ENCODE data around the gene CCDC85B.

The CCDC85B gene

DNA sequence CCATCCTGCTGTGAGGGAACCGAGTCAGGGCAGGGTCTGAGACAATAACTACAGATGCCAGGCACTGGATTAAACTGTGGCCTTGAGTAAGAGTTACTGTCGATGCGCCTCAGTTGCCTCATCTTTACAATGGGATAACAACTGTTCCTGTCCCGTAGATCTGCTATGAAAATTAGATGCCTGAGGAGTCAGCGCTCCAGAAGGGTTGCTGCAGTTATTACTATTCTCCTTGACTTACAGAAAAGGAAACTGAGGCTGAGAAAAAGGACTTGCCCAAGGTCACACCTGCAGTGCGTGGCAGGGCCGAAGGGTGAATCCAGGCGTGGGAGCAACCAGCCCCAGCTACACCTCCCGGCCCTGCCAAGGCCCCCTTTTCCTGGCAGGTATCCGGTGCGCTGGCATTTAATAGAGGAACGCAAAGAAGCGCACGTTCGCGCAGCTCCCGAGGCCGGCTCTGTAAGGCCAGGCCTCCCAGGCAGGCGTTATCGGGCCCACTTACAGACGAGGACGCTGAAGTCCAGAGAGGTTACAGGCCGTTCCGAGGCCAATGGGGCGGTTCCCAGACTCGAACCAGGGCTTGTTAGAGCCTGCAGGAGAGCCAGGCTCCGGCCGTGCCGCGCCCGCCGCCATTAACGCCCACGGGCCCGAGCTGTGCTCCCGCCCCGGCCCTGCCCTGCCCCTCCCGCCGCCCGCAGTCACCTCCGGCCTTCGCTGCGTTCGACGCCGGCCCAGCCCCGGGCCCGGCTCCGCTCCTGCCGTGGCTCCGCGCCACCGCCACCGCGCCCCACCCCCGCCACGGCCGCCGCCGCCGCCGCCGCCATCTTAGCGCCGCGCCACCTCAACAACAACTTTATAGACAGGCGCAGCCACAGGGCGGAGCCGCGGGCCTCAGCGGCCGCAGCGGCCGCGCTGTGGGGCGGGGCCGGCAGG lies 28.0 kb downstream of the CCDC85B start, which contains the start of gene C11orf68:
C11orf68 (minus strand) TSS at position 852 of the 930 bp plus-strand sequence; CDS start at position 821, 31 bp downstream.
- Histone ChIP-seq H3K27me3 (ENCODE audit: insufficient read depth, insufficient read length) (peaks cover 6% of the 10 kb centered on the region), H3K4me1 (ENCODE audit: insufficient read depth, insufficient read length) (peaks cover 36% of the 10 kb centered on the region)
- no peak for DNase-seq (ENCODE audit: low read depth, low spot score)

DNA sequence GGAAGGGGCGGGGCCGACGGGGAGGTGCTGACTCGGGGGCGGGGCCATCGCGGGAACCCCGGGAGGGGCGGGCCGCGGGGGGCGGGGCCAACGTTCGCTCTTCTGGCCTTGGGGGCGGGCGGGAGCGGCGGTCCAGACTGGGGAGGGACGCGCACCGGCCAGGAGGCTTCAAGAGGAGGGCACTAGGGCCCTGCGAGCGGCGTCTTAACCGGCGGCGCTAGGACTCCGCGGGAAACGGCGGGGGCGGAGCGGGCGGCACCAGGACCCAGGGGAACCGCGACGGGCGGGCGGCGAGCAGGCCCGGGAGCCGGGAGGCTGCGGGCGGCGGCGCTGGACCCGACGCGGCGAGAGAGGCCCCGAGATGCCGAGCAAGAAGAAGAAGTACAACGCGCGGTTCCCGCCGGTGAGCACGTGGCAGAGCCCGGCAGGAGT lies 28.7 kb downstream of the CCDC85B start, which contains the start of gene DRAP1:
DRAP1 (plus strand) TSS at position 286 of the 432 bp plus-strand sequence; CDS start at position 362, 76 bp downstream.
- Histone ChIP-seq H3K4me3 (ENCODE audit: insufficient read length, low read depth) (peak within 1 kb of the TSS; percentile 89), H3K9ac (ENCODE audit: insufficient read length, low read depth) (peak within 1 kb of the TSS; percentile 91), H3K36me3 (ENCODE audit: insufficient read depth, insufficient read length, low read length) (peaks cover 49% of the 10 kb centered on the region), H3K9me3 (ENCODE audit: insufficient read depth, low read length) (no peaks in the 10 kb centered on the region), H3K27me3 (ENCODE audit: insufficient read depth, insufficient read length) (peaks cover 6% of the 10 kb centered on the region), H3K4me1 (ENCODE audit: insufficient read depth, insufficient read length) (peaks cover 36% of the 10 kb centered on the region)
- peak; percentile 97 for DNase-seq (ENCODE audit: low read depth, low spot score)
- no peak for TF ChIP-seq YY1 (IDR thresholded peaks at IDR 0.05; ENCODE audit: insufficient read depth, insufficient read length)
- no peak for TF ChIP-seq SUZ12 (IDR thresholded peaks at IDR 0.05; ENCODE audit: extremely low read depth, insufficient read depth, insufficient read length)
- no peak for TF ChIP-seq ZNF274 (IDR thresholded peaks at IDR 0.05; ENCODE audit: low read depth, low read length)

More for the DNA sequence above, 28.0 kb downstream of the CCDC85B start, which contains the start of gene C11orf68:
- peak within 1 kb of the TSS; percentile 89 for H3K4me3 ChIP-seq (ENCODE audit: insufficient read length, low read depth)
- H3K9ac ChIP-seq (ENCODE audit: insufficient read length, low read depth) = peak within 1 kb of the TSS; percentile 91
- peaks cover 47% of the 10 kb centered on the region for H3K36me3 ChIP-seq (ENCODE audit: insufficient read depth, insufficient read length, low read length)
- TF ChIP-seq YY1 (IDR thresholded peaks at IDR 0.05; ENCODE audit: insufficient read depth, insufficient read length) = peak; percentile 52
- TF ChIP-seq ZNF274 (IDR thresholded peaks at IDR 0.05; ENCODE audit: low read depth, low read length) = no peak
- H3K9me3 ChIP-seq (ENCODE audit: insufficient read depth, low read length) = no peaks in the 10 kb centered on the region

DNA sequence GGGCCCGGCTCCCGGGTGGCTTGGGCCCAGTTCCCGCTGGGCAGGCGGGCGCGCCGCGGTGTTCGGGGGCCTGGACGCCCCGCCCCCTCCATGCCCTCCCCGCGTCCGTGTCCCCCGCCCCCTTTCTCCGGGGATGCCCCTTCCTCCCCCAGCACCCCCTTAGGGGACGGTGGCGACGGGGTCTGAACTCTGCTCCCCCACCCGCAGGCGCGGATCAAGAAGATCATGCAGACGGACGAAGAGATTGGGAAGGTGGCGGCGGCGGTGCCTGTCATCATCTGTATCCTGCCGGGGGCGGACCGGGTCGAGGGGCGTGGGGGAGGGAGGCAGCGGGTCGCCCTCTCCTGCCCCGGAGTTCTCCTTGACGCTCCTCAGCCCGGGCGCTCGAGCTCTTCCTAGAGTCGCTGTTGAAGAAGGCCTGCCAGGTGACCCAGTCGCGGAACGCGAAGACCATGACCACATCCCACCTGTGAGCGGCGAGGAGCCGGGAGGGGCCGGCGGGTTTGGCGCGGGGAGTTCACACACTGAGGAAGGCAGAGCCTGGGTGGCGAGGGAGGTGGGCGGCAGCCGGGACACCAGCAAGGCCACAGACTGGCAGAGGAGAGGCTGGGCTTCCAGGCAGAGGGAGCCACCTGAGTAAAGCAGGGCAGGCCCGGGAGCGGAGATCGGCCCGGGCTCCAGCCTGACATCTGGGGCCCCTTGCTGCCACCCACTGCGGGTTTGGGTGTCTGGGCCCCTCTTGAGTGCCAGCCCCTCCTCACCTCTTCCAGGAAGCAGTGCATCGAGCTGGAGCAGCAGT lies 29.3 kb downstream of the CCDC85B start:
- no peak for DNase-seq (ENCODE audit: low read depth, low spot score)
- Histone ChIP-seq H3K9ac (ENCODE audit: insufficient read length, low read depth) (peak overlapping the region; percentile 78), H3K36me3 (ENCODE audit: insufficient read depth, insufficient read length, low read length) (peaks cover 55% of the 10 kb centered on the region), H3K9me3 (ENCODE audit: insufficient read depth, low read length) (no peaks in the 10 kb centered on the region), H3K27me3 (ENCODE audit: insufficient read depth, insufficient read length) (peaks cover 6% of the 10 kb centered on the region), H3K4me1 (ENCODE audit: insufficient read depth, insufficient read length) (peaks cover 39% of the 10 kb centered on the region), H3K4me3 (ENCODE audit: insufficient read length, low read depth) (peak overlapping the region; percentile 78)
- TF ChIP-seq ZNF274 (IDR thresholded peaks at IDR 0.05; ENCODE audit: low read depth, low read length) (no peak), SUZ12 (IDR thresholded peaks at IDR 0.05; ENCODE audit: extremely low read depth, insufficient read depth, insufficient read length) (no peak), YY1 (IDR thresholded peaks at IDR 0.05; ENCODE audit: insufficient read depth, insufficient read length) (no peak)

DNA sequence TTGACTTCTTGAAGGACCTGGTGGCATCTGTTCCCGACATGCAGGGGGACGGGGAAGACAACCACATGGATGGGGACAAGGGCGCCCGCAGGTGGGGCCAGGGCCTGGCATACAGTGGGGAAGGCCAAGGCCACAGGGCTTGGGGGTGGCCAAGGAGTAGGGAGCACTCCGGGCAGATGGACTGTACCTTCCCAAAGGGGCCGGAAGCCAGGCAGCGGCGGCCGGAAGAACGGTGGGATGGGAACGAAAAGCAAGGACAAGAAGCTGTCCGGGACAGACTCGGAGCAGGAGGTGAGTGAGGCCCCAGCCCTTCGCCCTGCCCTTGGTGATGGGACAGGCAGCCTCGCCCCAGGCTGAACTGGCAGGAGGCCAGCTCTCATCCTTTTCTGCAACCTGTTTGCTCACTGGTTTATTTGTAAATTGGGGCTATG lies 29.9 kb downstream of the CCDC85B start:
- peak overlapping the region; percentile 78 for H3K4me3 ChIP-seq (ENCODE audit: insufficient read length, low read depth)
- H3K9ac ChIP-seq (ENCODE audit: insufficient read length, low read depth) = peak overlapping the region; percentile 78
- no peaks in the 10 kb centered on the region for H3K9me3 ChIP-seq (ENCODE audit: insufficient read depth, low read length)
- H3K27me3 ChIP-seq (ENCODE audit: insufficient read depth, insufficient read length) = peaks cover 6% of the 10 kb centered on the region
- no peak for DNase-seq (ENCODE audit: low read depth, low spot score)
- peaks cover 36% of the 10 kb centered on the region for H3K4me1 ChIP-seq (ENCODE audit: insufficient read depth, insufficient read length)
- TF ChIP-seq SUZ12 (IDR thresholded peaks at IDR 0.05; ENCODE audit: extremely low read depth, insufficient read depth, insufficient read length) (no peak), ZNF274 (IDR thresholded peaks at IDR 0.05; ENCODE audit: low read depth, low read length) (no peak), YY1 (IDR thresholded peaks at IDR 0.05; ENCODE audit: insufficient read depth, insufficient read length) (no peak)
- peaks cover 60% of the 10 kb centered on the region for H3K36me3 ChIP-seq (ENCODE audit: insufficient read depth, insufficient read length, low read length)

DNA sequence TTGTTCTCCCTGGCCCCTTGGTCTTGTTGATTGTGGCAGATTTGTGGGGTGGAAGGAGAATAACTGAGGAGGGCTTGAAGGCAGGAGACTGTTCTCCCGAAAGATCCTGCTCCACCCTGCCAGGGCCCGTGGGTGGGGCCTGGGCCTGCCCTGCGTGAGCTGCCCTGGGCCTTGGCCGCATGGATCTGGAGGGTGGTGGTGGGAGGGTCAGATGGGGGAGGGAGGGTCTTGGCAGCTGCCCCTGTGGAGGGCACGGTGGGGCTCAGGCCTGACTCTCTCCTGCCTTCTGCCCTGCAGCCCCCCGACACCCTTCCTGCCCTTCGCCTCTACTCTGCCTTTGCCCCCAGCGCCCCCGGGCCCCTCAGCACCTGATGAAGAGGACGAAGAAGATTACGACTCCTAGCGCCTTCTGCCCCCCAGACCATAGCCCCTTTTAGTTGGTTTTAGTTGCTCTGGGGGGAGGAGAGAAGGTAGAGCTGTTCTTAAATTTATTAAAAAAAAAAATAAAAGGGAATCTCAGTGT lies 30.6 kb downstream of the CCDC85B start:
- DNase-seq (ENCODE audit: low read depth, low spot score) = no peak
- Histone ChIP-seq H3K27me3 (ENCODE audit: insufficient read depth, insufficient read length) (peaks cover 6% of the 10 kb centered on the region), H3K9me3 (ENCODE audit: insufficient read depth, low read length) (no peaks in the 10 kb centered on the region), H3K36me3 (ENCODE audit: insufficient read depth, insufficient read length, low read length) (peaks cover 60% of the 10 kb centered on the region), H3K4me1 (ENCODE audit: insufficient read depth, insufficient read length) (peaks cover 31% of the 10 kb centered on the region), H3K4me3 (ENCODE audit: insufficient read length, low read depth) (no peak overlapping the region), H3K9ac (ENCODE audit: insufficient read length, low read depth) (peak overlapping the region; percentile 9)
- TF ChIP-seq SUZ12 (IDR thresholded peaks at IDR 0.05; ENCODE audit: extremely low read depth, insufficient read depth, insufficient read length) = no peak
- TF ChIP-seq YY1 (IDR thresholded peaks at IDR 0.05; ENCODE audit: insufficient read depth, insufficient read length) = no peak
- TF ChIP-seq ZNF274 (IDR thresholded peaks at IDR 0.05; ENCODE audit: low read depth, low read length) = no peak

DNA sequence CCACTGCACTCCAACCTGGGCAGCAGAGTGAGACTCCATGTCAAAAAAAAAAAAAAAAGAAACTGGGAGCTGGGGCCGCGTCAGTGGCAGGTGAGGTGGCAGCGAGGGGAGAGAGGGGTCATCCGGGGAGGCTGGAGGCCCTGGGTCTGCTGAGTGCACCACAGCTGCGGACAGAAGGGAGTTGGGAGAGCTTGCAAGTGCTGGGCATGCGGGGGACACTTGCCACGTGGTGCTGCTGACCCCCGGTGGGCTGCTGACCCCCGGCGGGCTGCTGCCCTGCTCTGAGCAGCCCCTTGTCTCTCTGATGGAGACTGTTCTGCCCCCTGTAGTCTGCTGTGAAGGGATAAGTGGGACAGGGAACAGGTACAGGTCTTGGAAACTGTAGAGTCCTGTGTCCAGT lies 31.4 kb downstream of the CCDC85B start:
- Histone ChIP-seq H3K9ac (ENCODE audit: insufficient read length, low read depth) (no peak overlapping the region), H3K36me3 (ENCODE audit: insufficient read depth, insufficient read length, low read length) (peaks cover 58% of the 10 kb centered on the region), H3K9me3 (ENCODE audit: insufficient read depth, low read length) (no peaks in the 10 kb centered on the region), H3K4me1 (ENCODE audit: insufficient read depth, insufficient read length) (peaks cover 25% of the 10 kb centered on the region), H3K4me3 (ENCODE audit: insufficient read length, low read depth) (no peak overlapping the region), H3K27me3 (ENCODE audit: insufficient read depth, insufficient read length) (peaks cover 6% of the 10 kb centered on the region)
- DNase-seq (ENCODE audit: low read depth, low spot score) = no peak
- TF ChIP-seq YY1 (IDR thresholded peaks at IDR 0.05; ENCODE audit: insufficient read depth, insufficient read length) (no peak), ZNF274 (IDR thresholded peaks at IDR 0.05; ENCODE audit: low read depth, low read length) (no peak), SUZ12 (IDR thresholded peaks at IDR 0.05; ENCODE audit: extremely low read depth, insufficient read depth, insufficient read length) (no peak)
